Karpas-422 (cell line): Measurements from ENCODE around the gene MEG3. TPM values are rescaled to one million over a fixed set of nuclear protein-coding genes. Genes with fewer than 3 reads are reported as not detected.

Experiments used
- DNase-seq: peaks from one replicate; pipeline ENCODE4 v3.0.0-alpha.2; 2015
- H2AFZ ChIP-seq: fragments of 200-600 bp; sonication (generic); 2 replicates; pipeline ENCODE4 v1.6.1; 2014; ENCODE audit warnings: antibody characterized with exemption, low read length, mixed read lengths
- H3K27ac ChIP-seq: fragments of 200-600 bp; sonication (generic); 2 replicates; pipeline ENCODE4 v1.5.1; 2014; ENCODE audit warnings: mild to moderate bottlenecking, low read length, moderate library complexity
- H3K27me3 ChIP-seq: fragments of 200-600 bp; sonication (generic); 2 replicates; pipeline ENCODE4 v1.6.1; 2014; ENCODE audit warnings: low read length, mixed read lengths
- H3K36me3 ChIP-seq: fragments of 200-600 bp; sonication (generic); 2 replicates; pipeline ENCODE4 v1.6.1; 2014; ENCODE audit warnings: low read length, mixed read lengths; ENCODE audit not compliant: insufficient read depth
- H3K4me1 ChIP-seq: fragments of 200-600 bp; sonication (generic); 2 replicates; pipeline ENCODE4 v1.6.1; 2014; ENCODE audit warnings: mild to moderate bottlenecking, low read length, mixed read lengths
- H3K4me2 ChIP-seq: fragments of 200-600 bp; sonication (generic); 2 replicates; pipeline ENCODE4 v1.6.1; 2014; ENCODE audit warnings: low read length, low read depth, mild to moderate bottlenecking; ENCODE audit not compliant: poor library complexity, severe bottlenecking
- H3K4me3 ChIP-seq: fragments of 200-600 bp; sonication (generic); 2 replicates; pipeline ENCODE4 v1.5.1; 2014; ENCODE audit warnings: mild to moderate bottlenecking, antibody characterized with exemption, low read length, mixed read lengths
- H3K79me2 ChIP-seq: fragments of 200-600 bp; sonication (generic); 2 replicates; pipeline ENCODE4 v1.6.1; 2014; ENCODE audit warnings: mild to moderate bottlenecking, low read length, mixed read lengths
- H3K9ac ChIP-seq: fragments of 200-600 bp; sonication (generic); 2 replicates; pipeline ENCODE4 v1.6.0; 2014; ENCODE audit warnings: low read length
- H3K9me2 ChIP-seq: fragments of 200-600 bp; sonication (generic), shearing (Covaris generic); replicated peaks from 2 replicates; pipeline ENCODE4 v1.6.0; 2014; ENCODE audit warnings: mild to moderate bottlenecking, low read length, moderate library complexity; ENCODE audit not compliant: insufficient read depth
- H3K9me3 ChIP-seq: fragments of 300-700, 200-600 bp; sonication (generic); 2 replicates; pipeline ENCODE4 v1.6.1; 2014; ENCODE audit warnings: low read length, mixed read lengths
- H4K20me1 ChIP-seq: fragments of 200-600 bp; sonication (generic); 2 replicates; pipeline ENCODE4 v1.6.1; 2014; ENCODE audit warnings: mild to moderate bottlenecking, antibody characterized with exemption, low read length, low read depth; ENCODE audit not compliant: insufficient read depth
- total RNA-seq: library from RNA; depleted of rRNA; stranded (reverse); fragments of >200 nt; shearing (Covaris generic); gene quantifications from 2 replicates; pipeline ENCODE4 v1.2.3, GENCODE V29; 2014; ENCODE audit warnings: low replicate concordance

MEG3 gene
- total RNA-seq, 1 experiment from 2014 or later: not detected

DNA sequence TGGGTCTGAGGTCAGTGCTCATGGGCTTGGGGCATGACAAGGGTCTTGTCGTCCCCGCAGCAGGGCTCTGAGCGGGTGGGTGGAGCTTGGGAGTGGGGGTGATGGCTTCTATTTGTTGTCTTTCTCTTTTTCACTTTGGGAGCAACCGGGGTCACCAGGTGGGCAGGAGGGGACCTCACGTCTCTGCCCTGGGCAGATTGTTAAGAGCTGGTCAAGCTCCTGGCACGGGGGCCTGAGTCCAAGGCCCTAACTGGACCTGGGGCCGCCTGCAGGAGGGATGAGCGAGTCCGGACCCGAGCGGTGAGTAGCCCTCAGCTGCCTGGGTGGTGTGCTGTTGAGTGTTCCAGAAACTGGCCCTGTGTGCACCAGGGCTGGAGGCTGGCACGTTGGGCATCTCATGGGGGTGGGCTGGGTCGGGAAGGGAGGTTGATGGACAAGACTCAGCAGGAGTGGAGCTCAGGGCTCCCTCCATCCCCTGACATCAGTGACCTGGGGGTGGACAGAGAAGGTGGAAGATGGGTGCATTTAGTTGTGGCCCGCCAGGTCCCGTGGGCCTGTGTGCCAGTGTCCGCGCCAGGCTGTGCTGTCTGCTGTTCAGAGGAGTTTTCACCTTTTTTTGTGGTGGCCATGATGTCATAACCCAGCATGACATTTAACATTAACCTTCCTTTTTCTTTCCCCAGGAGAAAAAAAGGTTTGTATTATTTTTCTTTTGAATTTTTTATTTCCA, 50.1 kb downstream of the MEG3 start:
- Histone ChIP-seq H3K36me3 (no peaks in the 10 kb centered on the region), H4K20me1 (no peaks in the 10 kb centered on the region), H3K4me3 (no peak overlapping the region), H3K9ac (no peak overlapping the region), H3K27ac (no peak overlapping the region), H3K9me3 (no peaks in the 10 kb centered on the region), H2AFZ (no peak overlapping the region), H3K9me2 (no peaks in the 10 kb centered on the region), H3K79me2 (no peaks in the 10 kb centered on the region), H3K4me1 (no peaks in the 10 kb centered on the region), H3K27me3 (no peaks in the 10 kb centered on the region), H3K4me2 (no peak overlapping the region)
- DNase-seq: no peak

DNA sequence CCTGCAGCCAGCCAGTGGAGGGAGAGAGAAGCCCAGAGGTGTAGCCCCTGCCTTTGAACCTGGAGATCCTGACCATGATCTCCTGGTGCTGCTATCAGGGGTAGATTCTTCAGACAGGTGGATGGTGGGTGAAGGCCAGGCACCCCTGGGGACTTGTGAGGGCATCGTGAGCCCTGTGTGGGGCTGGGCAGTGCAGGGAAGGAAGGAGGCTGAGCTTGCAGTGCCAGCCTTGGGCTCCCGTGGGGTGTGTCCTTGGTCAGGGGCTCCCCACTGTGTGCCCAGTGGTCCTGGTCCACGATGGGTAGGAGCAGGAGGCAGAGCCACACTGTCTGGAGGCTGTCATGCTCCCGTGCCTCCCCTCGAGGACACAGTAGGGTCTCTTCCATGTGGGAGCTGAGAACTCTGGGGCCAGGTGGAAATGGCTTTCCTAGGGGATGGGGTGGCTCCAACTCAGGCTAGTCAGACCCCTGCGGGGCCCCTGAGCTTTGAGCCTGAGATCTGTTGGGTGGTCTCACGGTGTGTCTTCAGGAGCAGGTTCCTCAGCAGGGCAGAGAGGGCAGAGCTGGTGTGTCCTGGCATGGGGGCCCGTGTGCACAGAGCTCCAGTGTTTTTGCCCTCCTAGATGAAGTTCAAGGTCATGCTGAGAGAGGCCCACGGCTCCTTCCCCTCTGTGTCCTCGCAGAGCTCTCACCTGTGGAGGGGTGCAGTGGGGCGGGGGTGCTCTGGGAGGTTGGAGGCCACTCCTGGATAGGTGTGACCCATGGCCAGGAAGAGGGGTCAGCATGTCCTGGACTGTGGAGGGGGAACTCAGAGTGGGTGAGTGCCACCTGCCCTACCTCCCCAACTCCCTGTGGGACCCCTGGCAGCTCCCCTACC, 52.6 kb downstream of the MEG3 start:
- H2AFZ ChIP-seq: no peak overlapping the region
- H3K27me3 ChIP-seq: no peaks in the 10 kb centered on the region
- no peaks in the 10 kb centered on the region for H3K79me2 ChIP-seq
- H3K4me3 ChIP-seq: no peak overlapping the region
- H3K9ac ChIP-seq: no peak overlapping the region
- H3K27ac ChIP-seq: no peak overlapping the region
- H3K4me2 ChIP-seq: no peak overlapping the region
- no peaks in the 10 kb centered on the region for H3K9me3 ChIP-seq
- H3K4me1 ChIP-seq: no peaks in the 10 kb centered on the region
- H4K20me1 ChIP-seq: no peaks in the 10 kb centered on the region
- H3K36me3 ChIP-seq: no peaks in the 10 kb centered on the region
- DNase-seq: no peak
- no peaks in the 10 kb centered on the region for H3K9me2 ChIP-seq

DNA sequence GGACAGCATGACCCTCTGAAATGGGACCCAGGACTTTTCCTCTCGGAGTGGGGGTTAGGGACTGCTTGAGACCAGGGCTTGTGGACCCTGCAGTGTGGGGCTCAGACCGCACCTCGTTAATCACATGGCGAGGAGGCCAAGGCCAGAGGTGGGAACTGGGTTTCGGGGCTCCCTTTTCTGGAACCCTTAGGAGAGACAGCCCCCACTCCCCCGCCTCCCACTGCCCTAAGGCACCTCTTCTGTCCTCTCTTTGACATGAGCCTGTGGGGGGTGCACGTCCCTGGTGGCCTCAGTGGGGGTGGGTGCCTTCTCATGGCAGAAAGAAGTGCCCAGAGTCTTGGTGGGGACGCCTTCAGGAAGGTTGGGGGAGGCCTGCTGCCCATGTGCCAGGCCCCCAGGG, 53.3 kb downstream of the MEG3 start:
- Histone ChIP-seq H3K27ac (no peak overlapping the region), H3K79me2 (no peaks in the 10 kb centered on the region), H4K20me1 (no peaks in the 10 kb centered on the region), H3K9me2 (no peaks in the 10 kb centered on the region), H3K4me1 (no peaks in the 10 kb centered on the region), H3K27me3 (no peaks in the 10 kb centered on the region), H2AFZ (no peak overlapping the region), H3K36me3 (no peaks in the 10 kb centered on the region), H3K9ac (no peak overlapping the region), H3K4me2 (no peak overlapping the region), H3K4me3 (no peak overlapping the region), H3K9me3 (no peaks in the 10 kb centered on the region)
- no peak for DNase-seq

DNA sequence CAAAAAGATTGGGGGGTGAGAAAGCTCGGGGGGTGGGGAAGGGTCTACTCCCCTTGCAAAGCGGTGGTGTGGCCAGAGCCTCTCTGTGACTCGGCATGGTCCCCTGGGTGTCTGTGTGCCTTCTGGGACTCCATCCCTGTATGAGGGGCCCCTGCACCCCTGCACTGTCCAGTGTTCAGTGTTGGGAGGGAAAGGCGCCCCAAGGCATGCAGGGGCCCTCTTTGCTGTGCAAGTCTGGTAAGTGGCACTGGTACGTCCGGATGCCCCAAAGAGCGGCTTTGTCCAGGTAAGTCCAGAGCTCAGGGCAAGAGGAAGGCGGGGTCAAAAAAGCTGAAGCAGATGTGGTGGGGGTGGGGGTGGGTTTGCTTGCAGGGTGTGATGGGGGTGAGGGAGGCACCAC, 53.9 kb downstream of the MEG3 start:
- Histone ChIP-seq H3K9ac (no peak overlapping the region), H3K36me3 (no peaks in the 10 kb centered on the region), H3K79me2 (no peaks in the 10 kb centered on the region), H3K4me1 (no peaks in the 10 kb centered on the region), H2AFZ (no peak overlapping the region), H3K9me3 (no peaks in the 10 kb centered on the region), H3K27me3 (no peaks in the 10 kb centered on the region), H4K20me1 (no peaks in the 10 kb centered on the region), H3K9me2 (no peaks in the 10 kb centered on the region), H3K4me3 (no peak overlapping the region), H3K4me2 (no peak overlapping the region), H3K27ac (no peak overlapping the region)
- DNase-seq: no peak

DNA sequence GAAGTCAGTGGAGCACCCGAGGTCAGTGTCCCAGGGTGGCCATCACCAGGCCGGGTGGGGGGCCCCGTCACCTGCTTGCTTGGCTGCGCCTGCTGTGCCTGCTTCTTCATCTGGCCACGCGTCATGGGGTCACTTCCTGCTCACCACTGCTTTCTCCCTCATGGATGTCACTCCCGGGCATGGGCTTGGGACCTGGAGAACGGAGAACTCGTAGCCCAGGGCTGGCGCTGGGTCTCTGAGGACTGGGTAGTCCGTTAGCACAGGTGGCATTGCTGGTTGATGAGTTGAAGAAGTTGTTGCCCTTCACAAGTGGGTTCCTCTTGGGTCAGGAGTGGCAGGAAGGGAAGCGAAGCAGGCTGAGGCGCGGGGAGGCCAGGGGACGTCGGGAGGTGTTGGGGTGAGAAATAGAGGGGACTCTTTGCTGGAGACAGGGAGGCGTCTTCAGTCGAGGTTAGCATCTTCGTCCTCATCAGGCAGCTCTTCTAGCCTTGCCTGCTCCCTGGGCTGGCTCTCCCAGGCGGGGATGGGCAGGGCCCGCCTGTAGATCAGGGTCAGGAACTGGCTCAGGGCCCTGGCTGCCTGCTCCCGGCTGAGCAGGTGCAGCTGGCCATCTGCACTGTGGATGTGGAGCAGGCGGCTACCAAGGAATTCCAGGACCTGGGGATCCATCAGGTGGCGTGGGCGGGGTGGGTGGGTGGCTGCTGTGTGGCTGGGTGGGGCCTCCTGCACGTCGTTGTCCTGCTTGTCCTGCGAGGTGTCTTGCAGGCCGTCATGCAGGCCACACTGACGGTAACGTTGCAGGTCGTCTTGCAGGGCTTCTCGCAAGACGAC, 54.6 kb downstream of the MEG3 start:
- no peaks in the 10 kb centered on the region for H3K27me3 ChIP-seq
- H3K9ac ChIP-seq: no peak overlapping the region
- no peaks in the 10 kb centered on the region for H3K9me3 ChIP-seq
- no peak for DNase-seq
- no peak overlapping the region for H3K27ac ChIP-seq
- H3K9me2 ChIP-seq: no peaks in the 10 kb centered on the region
- H3K4me2 ChIP-seq: no peak overlapping the region
- H4K20me1 ChIP-seq: no peaks in the 10 kb centered on the region
- no peak overlapping the region for H2AFZ ChIP-seq
- no peaks in the 10 kb centered on the region for H3K36me3 ChIP-seq
- no peaks in the 10 kb centered on the region for H3K4me1 ChIP-seq
- no peaks in the 10 kb centered on the region for H3K79me2 ChIP-seq
- H3K4me3 ChIP-seq: no peak overlapping the region

DNA sequence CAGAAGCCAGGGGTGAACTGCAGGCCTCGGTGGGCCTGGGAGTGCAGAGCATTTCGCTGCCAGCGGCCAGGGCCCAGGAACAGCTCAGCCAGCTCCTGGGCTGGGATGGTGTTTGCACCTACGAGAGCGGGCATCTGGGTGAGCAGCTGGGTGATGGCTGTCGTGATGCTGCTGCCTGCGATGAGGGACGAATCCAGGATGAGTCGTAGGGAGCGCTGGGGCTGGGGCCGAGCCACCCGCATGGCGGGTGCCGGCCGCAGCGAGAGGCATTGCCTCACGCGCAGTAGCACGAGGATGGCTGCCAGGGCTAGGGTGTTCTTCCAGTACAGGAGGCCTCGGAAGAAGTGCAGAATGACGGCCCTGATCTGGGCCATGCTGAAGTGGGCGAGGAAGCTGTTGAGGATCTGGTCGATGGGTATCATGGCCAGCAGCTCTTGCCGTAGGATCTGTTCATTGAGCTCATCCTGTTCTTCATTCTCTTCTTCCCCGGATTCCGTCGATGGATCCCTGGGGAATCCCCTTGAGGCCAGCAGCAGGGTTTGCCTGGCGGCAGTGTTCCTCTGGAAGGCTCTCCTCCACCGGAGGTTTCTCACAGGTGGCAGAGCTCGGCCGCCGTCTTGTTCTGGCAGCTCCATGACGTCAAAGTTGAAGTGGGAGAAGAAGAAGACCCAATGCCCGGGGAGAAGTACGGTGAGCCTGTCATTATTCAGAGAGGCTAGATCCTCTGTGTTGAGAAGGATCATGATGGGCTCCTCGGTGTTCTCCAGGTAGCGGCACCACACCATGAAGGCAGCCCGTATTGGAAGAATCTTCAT, 55.5 kb downstream of the MEG3 start:
- no peaks in the 10 kb centered on the region for H3K9me3 ChIP-seq
- H3K9me2 ChIP-seq: no peaks in the 10 kb centered on the region
- no peak for DNase-seq
- no peak overlapping the region for H3K4me3 ChIP-seq
- no peaks in the 10 kb centered on the region for H3K4me1 ChIP-seq
- H3K27ac ChIP-seq: no peak overlapping the region
- no peak overlapping the region for H2AFZ ChIP-seq
- no peak overlapping the region for H3K4me2 ChIP-seq
- no peak overlapping the region for H3K9ac ChIP-seq
- H3K36me3 ChIP-seq: no peaks in the 10 kb centered on the region
- H4K20me1 ChIP-seq: no peaks in the 10 kb centered on the region
- no peaks in the 10 kb centered on the region for H3K79me2 ChIP-seq
- no peaks in the 10 kb centered on the region for H3K27me3 ChIP-seq

DNA sequence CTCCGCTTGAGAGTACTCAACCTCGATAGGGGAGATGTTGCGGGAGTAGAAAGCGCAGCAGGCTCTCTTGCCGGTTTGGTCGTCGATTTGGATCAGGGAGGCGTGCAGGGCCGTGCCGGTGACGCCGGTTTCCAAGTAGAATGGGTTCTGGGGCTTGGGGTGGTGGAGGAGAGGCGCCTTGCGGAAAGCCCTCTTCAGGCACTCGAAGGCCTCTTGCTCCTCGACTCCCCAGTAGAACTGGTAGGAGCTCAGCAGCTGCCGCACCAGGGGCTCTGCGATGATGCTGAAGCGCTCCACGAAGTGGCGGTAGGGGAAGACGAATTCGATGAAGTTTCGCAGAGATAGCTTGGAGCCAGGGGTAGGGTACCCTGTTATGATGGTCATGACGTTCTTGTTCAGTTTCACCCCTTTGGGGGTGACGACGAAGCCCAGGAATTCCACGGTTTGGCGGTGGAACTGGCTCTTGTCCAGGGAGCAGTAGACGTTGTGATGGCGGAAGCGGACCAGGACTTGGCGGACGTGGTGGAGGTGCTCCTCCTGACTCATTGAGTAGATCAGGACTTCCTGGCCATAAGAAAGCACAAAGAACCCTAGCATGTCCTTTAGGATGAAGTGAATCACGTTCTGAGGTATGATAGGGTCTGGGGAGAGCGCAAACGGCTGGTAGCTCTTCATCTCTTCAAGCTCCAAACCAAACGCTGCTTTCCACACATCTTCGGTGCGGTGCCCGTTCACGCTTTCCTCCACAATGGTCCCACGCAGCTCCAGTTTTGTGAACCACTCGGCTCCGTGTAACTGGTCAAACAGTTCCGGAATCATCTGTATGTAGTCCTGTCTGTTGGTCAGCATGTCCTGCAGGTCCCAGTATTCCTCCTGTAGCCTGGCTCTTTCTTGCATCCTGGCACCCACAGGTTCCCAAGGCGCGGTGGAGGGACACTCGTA, 56.4 kb downstream of the MEG3 start:
- Histone ChIP-seq H2AFZ (no peak overlapping the region), H3K4me1 (no peaks in the 10 kb centered on the region), H4K20me1 (no peaks in the 10 kb centered on the region), H3K27me3 (no peaks in the 10 kb centered on the region), H3K9me2 (no peaks in the 10 kb centered on the region), H3K27ac (no peak overlapping the region), H3K9me3 (no peaks in the 10 kb centered on the region), H3K79me2 (no peaks in the 10 kb centered on the region), H3K4me3 (no peak overlapping the region), H3K4me2 (no peak overlapping the region), H3K9ac (no peak overlapping the region), H3K36me3 (no peaks in the 10 kb centered on the region)
- no peak for DNase-seq
